ENCODE results near the gene PELI1. TPM values are rescaled to one million over a fixed set of nuclear protein-coding genes. Genes with fewer than 3 reads are reported as not detected.

PELI1 gene
- total RNA-seq, 1 donor from 2014 or later: 72.4 TPM

DNA sequence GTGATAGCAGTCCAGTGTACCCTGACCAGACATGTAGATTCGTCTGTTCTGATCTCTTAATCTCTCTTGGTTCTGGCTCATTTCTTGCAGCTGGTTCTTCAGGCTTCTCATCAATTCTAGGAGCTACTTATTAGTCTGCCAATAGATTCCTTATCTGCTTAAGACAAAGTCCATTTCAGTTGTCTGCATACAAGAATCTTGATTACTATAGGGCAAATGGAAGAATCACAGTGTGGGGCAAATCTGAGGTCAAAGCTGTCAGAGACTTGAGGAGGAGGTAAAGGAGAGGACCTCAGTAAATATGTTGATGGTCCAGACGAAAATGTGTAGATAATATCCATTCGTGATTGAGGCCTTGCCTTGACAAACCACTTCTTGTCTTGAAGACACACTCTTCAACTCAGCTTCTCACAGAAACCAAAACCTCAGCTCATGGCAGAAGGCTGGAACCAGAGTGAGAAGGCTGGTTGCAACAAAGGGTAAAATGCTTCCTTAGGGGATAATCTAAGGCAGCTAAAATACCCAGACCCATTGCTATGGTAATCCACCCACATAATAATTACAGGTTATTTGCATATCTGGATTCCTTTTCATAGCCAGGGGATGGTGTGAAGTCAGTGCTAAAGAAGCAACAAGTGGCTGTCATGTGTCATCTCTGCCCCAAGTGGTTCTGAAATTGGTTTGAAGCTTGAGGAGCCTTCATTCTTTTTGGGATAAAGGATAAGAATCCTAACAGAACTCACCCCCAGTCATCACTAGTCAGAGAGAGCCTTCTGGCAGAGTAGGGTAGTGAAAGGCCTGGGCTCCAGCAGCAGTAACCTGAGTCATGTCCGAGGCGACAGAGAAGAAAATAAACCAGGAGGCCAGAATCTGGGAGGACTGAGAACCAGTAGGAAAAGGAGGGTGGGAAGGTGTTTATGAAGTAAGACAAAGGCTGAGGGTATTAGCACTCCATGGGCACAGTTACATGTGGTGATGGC, 29.2 kb upstream of the PELI1 start:
- DNase-seq (ENCODE audit: low spot score, unreplicated experiment): no peak
- Mint-ChIP-seq H3K36me3 (ENCODE audit: insufficient read depth) (no peaks in the 10 kb centered on the region), H3K4me1 (ENCODE audit: low read depth) (peaks cover 4% of the 10 kb centered on the region), H3K9me3 (ENCODE audit: low read depth) (no peaks in the 10 kb centered on the region), H3K27me3 (peaks cover 3% of the 10 kb centered on the region), H3K27ac (no peak overlapping the region), H3K4me3 (ENCODE audit: low read depth) (no peak overlapping the region)
- TF ChIP-seq, protein P1, sequence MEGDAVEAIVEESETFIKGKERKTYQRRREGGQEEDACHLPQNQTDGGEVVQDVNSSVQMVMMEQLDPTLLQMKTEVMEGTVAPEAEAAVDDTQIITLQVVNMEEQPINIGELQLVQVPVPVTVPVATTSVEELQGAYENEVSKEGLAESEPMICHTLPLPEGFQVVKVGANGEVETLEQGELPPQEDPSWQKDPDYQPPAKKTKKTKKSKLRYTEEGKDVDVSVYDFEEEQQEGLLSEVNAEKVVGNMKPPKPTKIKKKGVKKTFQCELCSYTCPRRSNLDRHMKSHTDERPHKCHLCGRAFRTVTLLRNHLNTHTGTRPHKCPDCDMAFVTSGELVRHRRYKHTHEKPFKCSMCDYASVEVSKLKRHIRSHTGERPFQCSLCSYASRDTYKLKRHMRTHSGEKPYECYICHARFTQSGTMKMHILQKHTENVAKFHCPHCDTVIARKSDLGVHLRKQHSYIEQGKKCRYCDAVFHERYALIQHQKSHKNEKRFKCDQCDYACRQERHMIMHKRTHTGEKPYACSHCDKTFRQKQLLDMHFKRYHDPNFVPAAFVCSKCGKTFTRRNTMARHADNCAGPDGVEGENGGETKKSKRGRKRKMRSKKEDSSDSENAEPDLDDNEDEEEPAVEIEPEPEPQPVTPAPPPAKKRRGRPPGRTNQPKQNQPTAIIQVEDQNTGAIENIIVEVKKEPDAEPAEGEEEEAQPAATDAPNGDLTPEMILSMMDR (IDR thresholded peaks at IDR 0.05; ENCODE audit: unreplicated experiment): no peak

DNA sequence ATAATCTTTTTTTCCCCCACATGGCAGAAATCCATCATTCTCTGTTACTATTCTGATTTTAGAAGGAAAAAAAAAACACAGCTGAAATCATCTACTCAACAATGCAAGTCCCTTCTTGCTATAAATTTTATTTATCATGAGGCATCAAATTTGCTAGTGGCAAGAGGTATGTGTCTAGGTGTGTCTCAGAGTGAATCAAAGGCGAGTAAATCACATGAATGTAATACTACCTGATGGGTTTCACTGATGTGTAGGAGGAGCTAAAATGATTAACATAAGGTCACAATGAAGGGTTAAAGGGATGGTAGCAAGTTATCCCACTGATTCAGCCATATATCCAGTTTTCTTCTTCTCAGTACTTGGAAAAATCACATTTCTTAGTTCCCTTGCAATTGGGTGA, 24.5 kb upstream of the PELI1 start:
- TF ChIP-seq, protein P1 (IDR thresholded peaks at IDR 0.05; ENCODE audit: unreplicated experiment): no peak
- no peak for DNase-seq (ENCODE audit: low spot score, unreplicated experiment)
- H3K27ac Mint-ChIP-seq: no peak overlapping the region

GRCh38 chr2:64168201-64168600, 24.0 kb upstream of the PELI1 start:
- no peaks in the 10 kb centered on the region for H3K9me3 Mint-ChIP-seq (ENCODE audit: low read depth)
- no peak overlapping the region for H3K4me3 Mint-ChIP-seq (ENCODE audit: low read depth)
- no peaks in the 10 kb centered on the region for H3K36me3 Mint-ChIP-seq (ENCODE audit: insufficient read depth)
- DNase-seq (ENCODE audit: low spot score, unreplicated experiment): no peak
- no peak overlapping the region for H3K27ac Mint-ChIP-seq
- H3K4me1 Mint-ChIP-seq (ENCODE audit: low read depth): no peaks in the 10 kb centered on the region
- TF ChIP-seq, protein P1 (IDR thresholded peaks at IDR 0.05; ENCODE audit: unreplicated experiment): no peak
- no peaks in the 10 kb centered on the region for H3K27me3 Mint-ChIP-seq

More for the DNA sequence above, 24.5 kb upstream of the PELI1 start:
- H3K4me3 Mint-ChIP-seq (ENCODE audit: low read depth): no peak overlapping the region
- no peaks in the 10 kb centered on the region for H3K9me3 Mint-ChIP-seq (ENCODE audit: low read depth)
- no peaks in the 10 kb centered on the region for H3K36me3 Mint-ChIP-seq (ENCODE audit: insufficient read depth)
- H3K4me1 Mint-ChIP-seq (ENCODE audit: low read depth): no peaks in the 10 kb centered on the region
- no peaks in the 10 kb centered on the region for H3K27me3 Mint-ChIP-seq

DNA sequence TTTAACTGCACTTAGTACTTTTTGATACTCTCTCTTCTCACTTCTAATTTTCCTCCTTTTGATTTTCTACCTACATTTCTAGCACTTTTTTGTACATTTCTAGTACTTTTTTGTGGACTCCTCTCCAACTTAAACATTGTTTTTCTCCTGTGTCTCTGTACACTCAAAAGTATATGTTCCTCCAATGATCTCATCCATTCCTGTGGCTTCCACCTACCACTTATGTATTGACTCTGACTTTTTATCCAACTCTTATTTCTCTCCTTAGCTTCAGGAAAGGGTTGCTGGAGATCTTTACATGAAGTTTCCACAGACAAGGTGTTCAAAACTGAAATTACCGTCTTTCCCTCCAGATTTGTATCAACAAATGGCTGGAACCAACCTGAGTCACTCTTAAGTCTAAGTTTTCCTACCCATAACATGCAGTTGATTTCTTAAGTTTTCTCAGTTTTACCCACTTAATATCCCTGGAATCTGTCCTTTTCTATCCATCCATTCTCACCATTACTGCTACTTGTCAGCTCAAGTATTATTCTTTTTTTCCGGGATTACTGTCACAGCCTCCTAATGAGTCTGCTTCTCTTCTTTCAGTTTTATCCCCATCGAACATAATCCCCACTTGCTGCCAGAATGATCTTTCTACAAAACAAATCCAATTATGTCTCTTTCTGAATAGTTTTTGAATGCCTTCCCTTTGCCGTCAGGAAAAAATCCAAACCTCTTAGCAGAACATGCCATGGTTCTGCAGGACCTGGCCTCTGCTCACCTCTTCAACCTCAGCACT, 22.6 kb upstream of the PELI1 start:
- Mint-ChIP-seq H3K27ac (no peak overlapping the region), H3K36me3 (ENCODE audit: insufficient read depth) (no peaks in the 10 kb centered on the region), H3K4me3 (ENCODE audit: low read depth) (no peak overlapping the region), H3K4me1 (ENCODE audit: low read depth) (no peaks in the 10 kb centered on the region), H3K27me3 (no peaks in the 10 kb centered on the region), H3K9me3 (ENCODE audit: low read depth) (no peaks in the 10 kb centered on the region)
- TF ChIP-seq, protein P1 (IDR thresholded peaks at IDR 0.05; ENCODE audit: unreplicated experiment): no peak
- no peak for DNase-seq (ENCODE audit: low spot score, unreplicated experiment)

DNA sequence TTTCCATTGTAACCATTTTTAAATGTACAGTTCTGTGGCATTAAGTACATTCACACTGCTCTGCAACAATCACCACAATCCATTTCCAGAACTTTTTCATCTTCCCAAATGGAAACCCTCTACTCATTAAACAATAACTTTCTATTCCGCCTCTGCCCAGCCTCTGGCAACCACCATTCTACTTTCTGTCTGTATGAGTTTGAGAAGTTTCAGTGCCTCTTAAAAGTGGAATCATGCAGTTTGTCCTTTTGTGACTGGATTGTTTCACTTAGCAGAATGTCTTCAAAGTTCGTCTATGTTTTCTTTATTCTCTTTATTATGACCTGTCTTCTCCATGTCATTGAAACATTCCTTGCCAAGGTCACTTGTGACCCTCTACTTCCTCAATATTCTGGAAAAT, 22.0 kb upstream of the PELI1 start:
- no peaks in the 10 kb centered on the region for H3K4me1 Mint-ChIP-seq (ENCODE audit: low read depth)

More for the DNA sequence above, 22.0 kb upstream of the PELI1 start:
- DNase-seq (ENCODE audit: low spot score, unreplicated experiment): no peak
- Mint-ChIP-seq H3K27ac (no peak overlapping the region), H3K27me3 (no peaks in the 10 kb centered on the region), H3K4me3 (ENCODE audit: low read depth) (no peak overlapping the region), H3K9me3 (ENCODE audit: low read depth) (no peaks in the 10 kb centered on the region), H3K36me3 (ENCODE audit: insufficient read depth) (no peaks in the 10 kb centered on the region)
- TF ChIP-seq, protein P1 (IDR thresholded peaks at IDR 0.05; ENCODE audit: unreplicated experiment): no peak

Measured in progenitor cell of endocrine pancreas (in vitro differentiated cells).